Calu3 (cell line): ENCODE results near the gene FGGY. TPM values are rescaled to one million over a fixed set of nuclear protein-coding genes. Genes with fewer than 3 reads are reported as not detected.
"Not testable (repeated sequence)": the region's sequence is repeated elsewhere in the genome, so short reads cannot be mapped to it uniquely, and the experiment has no call there.

ENCODE experiments used
- BruUV-seq: library from RNA; stranded (reverse); fragments of 400-500 nt; replicated peaks from 2 replicates; lab custom pipeline; 2021; lab: Mats Ljungman, UMichigan
- CTCF ChIA-PET: fragments of 300-600 bp; sonication (Branson Sonifier 250); formaldehyde crosslinking; loops from one replicate; lab custom pipeline; 2022; ENCODE audit warnings: antibody characterized with exemption; lab: Charles Lee
- DNase-seq: peaks from one replicate; pipeline ENCODE4 v3.0.0; 2022
- H3K27ac Mint-ChIP-seq: one replicate; pipeline ENCODE4 v1.8.0; 2022; ENCODE audit warnings: mixed read lengths; ENCODE audit not compliant: unreplicated experiment
- H3K27me3 Mint-ChIP-seq: one replicate; pipeline ENCODE4 v1.8.0; 2022; ENCODE audit warnings: mixed read lengths; ENCODE audit not compliant: unreplicated experiment
- H3K36me3 Mint-ChIP-seq: one replicate; pipeline ENCODE4 v1.8.0; 2022; ENCODE audit warnings: mild to moderate bottlenecking, moderate library complexity, mixed read lengths; ENCODE audit not compliant: insufficient read depth, unreplicated experiment
- H3K4me1 Mint-ChIP-seq: one replicate; pipeline ENCODE4 v1.8.0; 2022; ENCODE audit warnings: mild to moderate bottlenecking, low read depth, mixed read lengths; ENCODE audit not compliant: unreplicated experiment
- H3K4me3 Mint-ChIP-seq: one replicate; pipeline ENCODE4 v1.8.0; 2022; ENCODE audit warnings: mild to moderate bottlenecking, low read depth, moderate library complexity, mixed read lengths; ENCODE audit not compliant: unreplicated experiment
- H3K9me3 Mint-ChIP-seq: one replicate; pipeline ENCODE4 v1.8.0; 2022; ENCODE audit warnings: low read depth, mixed read lengths; ENCODE audit not compliant: unreplicated experiment
- intact Hi-C: fragments of 100-400 bp; cut with micrococcal nuclease; formaldehyde crosslinking; loops from one replicate; pipeline ENCODE4 v1.10.0; 2022; ENCODE audit not compliant: unreplicated experiment
- total RNA-seq: library from RNA; stranded (reverse); gene quantifications from 2 replicates; pipeline ENCODE4 v1.2.3, GENCODE V29; 2022
- TF ChIP-seq, protein P1 (sequence below): fragments of 200-600 bp; IDR thresholded peaks from one replicate; pipeline ENCODE4 v1.8.0; 2022; ENCODE audit warnings: antibody characterized with exemption; ENCODE audit not compliant: unreplicated experiment

Gene FGGY
- total RNA-seq, 1 experiment from 2014 or later: 11.1 TPM

DNA sequence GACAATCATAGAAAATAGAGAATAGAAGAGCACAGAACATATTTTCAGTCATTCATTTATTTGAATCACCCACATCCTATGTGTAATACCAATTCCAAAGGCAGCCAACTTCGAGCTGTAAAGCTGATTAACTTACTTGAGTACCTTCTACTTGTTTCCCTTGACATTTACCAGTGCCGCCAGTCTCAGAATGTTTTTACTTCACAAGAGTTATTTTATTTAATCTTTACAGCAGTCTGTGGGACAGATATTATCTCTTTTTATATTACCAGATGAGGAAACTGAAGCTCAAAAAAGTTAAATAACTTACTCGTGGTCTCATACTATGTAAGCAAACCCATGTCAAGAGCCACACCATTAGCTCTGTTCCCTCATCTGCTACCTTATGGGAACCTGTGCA, 56.6 kb downstream of the FGGY start:
- H3K4me3 Mint-ChIP-seq: no peak overlapping the region
- no peak for DNase-seq
- no peak overlapping the region for H3K27ac Mint-ChIP-seq
- intact Hi-C loops: no loop called here
- no peaks in the 10 kb centered on the region for H3K9me3 Mint-ChIP-seq
- TF ChIP-seq, protein P1, sequence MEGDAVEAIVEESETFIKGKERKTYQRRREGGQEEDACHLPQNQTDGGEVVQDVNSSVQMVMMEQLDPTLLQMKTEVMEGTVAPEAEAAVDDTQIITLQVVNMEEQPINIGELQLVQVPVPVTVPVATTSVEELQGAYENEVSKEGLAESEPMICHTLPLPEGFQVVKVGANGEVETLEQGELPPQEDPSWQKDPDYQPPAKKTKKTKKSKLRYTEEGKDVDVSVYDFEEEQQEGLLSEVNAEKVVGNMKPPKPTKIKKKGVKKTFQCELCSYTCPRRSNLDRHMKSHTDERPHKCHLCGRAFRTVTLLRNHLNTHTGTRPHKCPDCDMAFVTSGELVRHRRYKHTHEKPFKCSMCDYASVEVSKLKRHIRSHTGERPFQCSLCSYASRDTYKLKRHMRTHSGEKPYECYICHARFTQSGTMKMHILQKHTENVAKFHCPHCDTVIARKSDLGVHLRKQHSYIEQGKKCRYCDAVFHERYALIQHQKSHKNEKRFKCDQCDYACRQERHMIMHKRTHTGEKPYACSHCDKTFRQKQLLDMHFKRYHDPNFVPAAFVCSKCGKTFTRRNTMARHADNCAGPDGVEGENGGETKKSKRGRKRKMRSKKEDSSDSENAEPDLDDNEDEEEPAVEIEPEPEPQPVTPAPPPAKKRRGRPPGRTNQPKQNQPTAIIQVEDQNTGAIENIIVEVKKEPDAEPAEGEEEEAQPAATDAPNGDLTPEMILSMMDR: no peak
- no peaks in the 10 kb centered on the region for H3K27me3 Mint-ChIP-seq
- BruUV-seq: no TSS peak
- no peaks in the 10 kb centered on the region for H3K36me3 Mint-ChIP-seq
- CTCF ChIA-PET: no interaction called here
- no peaks in the 10 kb centered on the region for H3K4me1 Mint-ChIP-seq

DNA sequence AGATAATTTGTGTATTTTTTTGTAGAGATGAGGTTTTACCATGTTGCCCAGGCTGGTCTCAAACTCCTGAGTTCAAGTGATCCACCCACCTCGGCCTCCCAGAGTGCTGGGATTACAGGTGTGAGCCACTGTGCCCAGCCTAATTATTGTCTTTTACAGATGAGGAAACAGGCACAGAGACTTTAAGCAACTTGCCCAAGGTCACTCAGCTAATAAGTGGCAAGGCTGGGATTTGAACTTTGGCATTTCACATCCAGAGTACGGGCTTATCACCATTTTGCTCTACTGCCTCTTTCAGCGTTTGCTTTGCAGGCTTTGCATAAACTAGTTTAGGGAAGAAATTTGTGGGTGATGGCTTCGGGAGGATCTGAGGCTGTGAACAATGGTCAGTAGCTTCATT, 57.3 kb downstream of the FGGY start:
- BruUV-seq, DNase-seq, H3K4me1 Mint-ChIP-seq, H3K36me3 Mint-ChIP-seq, H3K27ac Mint-ChIP-seq, H3K9me3 Mint-ChIP-seq, CTCF ChIA-PET, H3K27me3 Mint-ChIP-seq, intact Hi-C loops, H3K4me3 Mint-ChIP-seq: not testable (repeated sequence)

DNA sequence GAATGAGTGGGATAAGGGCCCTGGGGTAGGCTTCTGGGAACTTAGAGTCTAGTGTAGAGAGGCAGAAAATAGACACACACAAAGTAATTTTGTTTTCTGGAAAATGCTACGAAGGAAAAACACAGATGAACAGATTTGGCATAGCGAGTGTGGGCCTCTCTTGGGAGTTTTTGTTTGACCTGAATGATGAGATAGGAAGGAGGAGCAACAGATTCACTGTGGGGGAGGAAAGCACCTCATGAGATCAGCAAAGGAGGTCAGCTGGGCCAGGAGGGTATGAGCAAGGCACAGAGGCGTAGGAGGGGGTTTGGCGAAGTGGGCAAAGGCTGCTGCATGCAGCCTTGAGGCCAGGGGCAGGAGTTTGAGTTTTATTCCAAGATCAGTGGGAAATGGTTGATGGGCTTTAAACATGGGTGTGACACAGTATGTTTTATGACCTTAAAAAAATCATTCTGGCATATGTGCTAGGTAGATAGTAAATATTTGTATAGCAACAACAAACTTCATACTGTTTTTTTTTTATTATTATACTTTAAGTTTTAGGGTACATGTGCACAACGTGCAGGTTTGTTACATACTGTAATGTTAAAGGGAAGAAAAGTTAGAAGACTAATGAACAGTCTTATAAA, 57.9 kb downstream of the FGGY start:
- no peaks in the 10 kb centered on the region for H3K9me3 Mint-ChIP-seq

DNA sequence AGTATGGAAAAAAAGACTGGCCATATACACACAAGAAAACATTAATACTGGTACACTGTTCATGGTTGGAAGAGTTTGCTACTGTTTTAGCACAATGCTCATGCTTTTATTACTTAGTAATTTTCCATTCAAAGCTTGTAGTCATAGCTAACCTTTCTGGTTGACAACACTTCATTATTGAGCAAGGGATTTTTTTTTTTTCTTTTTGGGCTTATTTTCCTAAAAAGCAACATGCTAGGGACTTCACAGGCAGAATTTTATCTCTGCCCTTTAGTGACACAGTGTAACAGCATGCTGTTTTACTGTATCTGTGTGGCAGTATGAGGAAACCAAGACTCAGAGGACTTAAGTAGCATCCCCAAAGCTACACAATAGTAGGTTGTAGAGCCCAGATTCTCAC, 58.5 kb downstream of the FGGY start:
- H3K9me3 Mint-ChIP-seq: no peaks in the 10 kb centered on the region
- H3K4me1 Mint-ChIP-seq: no peaks in the 10 kb centered on the region
- TF ChIP-seq, protein P1: no peak
- H3K27ac Mint-ChIP-seq: no peak overlapping the region
- no peak overlapping the region for H3K4me3 Mint-ChIP-seq
- H3K27me3 Mint-ChIP-seq: no peaks in the 10 kb centered on the region
- no peak for DNase-seq
- intact Hi-C loops: no loop called here
- CTCF ChIA-PET: no interaction called here
- H3K36me3 Mint-ChIP-seq: no peaks in the 10 kb centered on the region
- BruUV-seq: no TSS peak

More for the DNA sequence above, 57.9 kb downstream of the FGGY start:
- intact Hi-C loops: no loop called here
- H3K4me1 Mint-ChIP-seq: no peaks in the 10 kb centered on the region
- TF ChIP-seq, protein P1: no peak
- no peaks in the 10 kb centered on the region for H3K27me3 Mint-ChIP-seq
- H3K27ac Mint-ChIP-seq: no peak overlapping the region
- no peak overlapping the region for H3K4me3 Mint-ChIP-seq
- H3K36me3 Mint-ChIP-seq: no peaks in the 10 kb centered on the region
- BruUV-seq: no TSS peak
- no peak for DNase-seq
- CTCF ChIA-PET: no interaction called here

DNA sequence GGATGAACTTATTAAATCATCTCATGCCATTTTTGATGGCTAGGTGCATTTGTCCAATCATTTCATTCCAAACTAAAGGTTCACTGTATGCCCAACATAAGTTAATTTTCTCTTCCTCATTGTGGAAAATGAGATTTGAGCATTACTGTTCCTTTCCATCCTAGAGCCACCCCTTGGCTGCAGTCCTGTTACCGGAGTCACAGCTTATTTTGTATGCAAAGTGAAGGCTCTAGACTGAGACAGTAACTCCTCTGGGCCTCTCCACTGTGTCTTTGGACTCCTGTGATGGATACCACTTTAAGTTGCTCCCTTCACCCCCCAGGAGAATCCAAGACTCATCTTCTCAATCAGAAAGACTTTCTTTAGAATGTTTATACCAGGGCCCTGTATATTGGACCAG, 59.7 kb downstream of the FGGY start:
- H3K9me3 Mint-ChIP-seq: no peaks in the 10 kb centered on the region
- CTCF ChIA-PET: no interaction called here
- DNase-seq: no peak
- intact Hi-C loops: no loop called here
- no peaks in the 10 kb centered on the region for H3K36me3 Mint-ChIP-seq
- no peak overlapping the region for H3K4me3 Mint-ChIP-seq
- TF ChIP-seq, protein P1: no peak
- no TSS peak for BruUV-seq
- no peaks in the 10 kb centered on the region for H3K4me1 Mint-ChIP-seq
- H3K27ac Mint-ChIP-seq: no peak overlapping the region
- H3K27me3 Mint-ChIP-seq: no peaks in the 10 kb centered on the region
